HG03457 (cell line): ENCODE measurements around the gene RAD51C.
A peak's percentile ranks its signal among the peaks of the same experiment; 100 is the strongest.
"Not testable (repeated sequence)": the region's sequence is repeated elsewhere in the genome, so short reads cannot be mapped to it uniquely, and the experiment has no call there.

ENCODE experiments used
- ATAC-seq: cut with Tn5 transposase; IDR thresholded peaks from one replicate; pipeline ENCODE4 v1.9.1; 2021; ENCODE audit warnings: moderate number of reproducible peaks; ENCODE audit not compliant: unreplicated experiment

RAD51C gene

GRCh38 chr17:58692239-58693055, at the start of gene RAD51C:
RAD51C (plus strand) TSS chr17:58692602; CDS start chr17:58692644, 42 bp downstream.
- peak; percentile 93 for ATAC-seq

GRCh38 chr17:58643147-58643546, 49.3 kb upstream of the RAD51C start:
- ATAC-seq = no peak

GRCh38 chr17:58648236-58648635, 44.2 kb upstream of the RAD51C start:
- ATAC-seq = no peak

- ATAC-seq = peak; percentile 19
Observed at GRCh38 chr17:58657962-58658803, 34.2 kb upstream of the RAD51C start.

GRCh38 chr17:58658804-58659713, 33.3 kb upstream of the RAD51C start:
- ATAC-seq = peak; percentile 51

- not testable (repeated sequence) for ATAC-seq
Observed at GRCh38 chr17:58659714-58660084, 32.7 kb upstream of the RAD51C start.

- no peak for ATAC-seq
Observed at GRCh38 chr17:58660621-58661020, 31.8 kb upstream of the RAD51C start.

- ATAC-seq = no peak
Observed at GRCh38 chr17:58661499-58661898, 30.9 kb upstream of the RAD51C start.

- no peak for ATAC-seq
Observed at GRCh38 chr17:58664302-58664701, 28.1 kb upstream of the RAD51C start.

- no peak for ATAC-seq
Observed at GRCh38 chr17:58665946-58666857, 26.2 kb upstream of the RAD51C start.

GRCh38 chr17:58666858-58667267, 25.5 kb upstream of the RAD51C start:
- ATAC-seq = no peak

- no peak for ATAC-seq
Observed at GRCh38 chr17:58667934-58668597, 24.3 kb upstream of the RAD51C start.

- no peak for ATAC-seq
Observed at GRCh38 chr17:58668598-58668935, 23.8 kb upstream of the RAD51C start.

- ATAC-seq = no peak
Observed at GRCh38 chr17:58669853-58670252, 22.5 kb upstream of the RAD51C start.

GRCh38 chr17:58671969-58672368, 20.4 kb upstream of the RAD51C start:
- ATAC-seq = no peak

- ATAC-seq = no peak
Observed at GRCh38 chr17:58677194-58677880, 15.1 kb upstream of the RAD51C start.

GRCh38 chr17:58678287-58678686, 14.1 kb upstream of the RAD51C start:
- ATAC-seq = not testable (repeated sequence)

- no peak for ATAC-seq
Observed at GRCh38 chr17:58679263-58680037, 13.0 kb upstream of the RAD51C start.
